Measurements from ENCODE around the gene FSD2.

DNA sequence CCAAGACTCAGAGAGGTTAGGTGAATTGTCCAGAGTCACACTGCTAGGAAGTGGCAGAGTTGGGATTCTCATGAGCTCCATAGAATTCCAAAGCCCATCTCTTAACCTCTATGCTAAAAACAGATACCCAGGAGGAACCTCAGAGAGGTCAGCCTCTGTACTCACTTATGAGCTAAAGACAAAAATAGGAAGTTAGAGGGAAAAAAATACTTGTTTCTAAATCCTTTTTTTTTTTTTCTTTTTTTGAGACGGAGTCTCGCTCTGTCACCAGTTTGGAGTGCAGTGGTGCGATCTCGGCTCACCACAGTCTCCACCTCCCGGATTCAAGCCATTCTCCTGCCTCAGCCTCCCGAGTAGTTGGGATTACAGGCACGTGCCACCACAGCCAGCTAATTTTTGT is 31.4 kb downstream of the FSD2 start:
- TF ChIP-seq EZH2 (IDR thresholded peaks at IDR 0.05; ENCODE audit: insufficient read depth, low read length): no peak
- TF ChIP-seq, protein P1, sequence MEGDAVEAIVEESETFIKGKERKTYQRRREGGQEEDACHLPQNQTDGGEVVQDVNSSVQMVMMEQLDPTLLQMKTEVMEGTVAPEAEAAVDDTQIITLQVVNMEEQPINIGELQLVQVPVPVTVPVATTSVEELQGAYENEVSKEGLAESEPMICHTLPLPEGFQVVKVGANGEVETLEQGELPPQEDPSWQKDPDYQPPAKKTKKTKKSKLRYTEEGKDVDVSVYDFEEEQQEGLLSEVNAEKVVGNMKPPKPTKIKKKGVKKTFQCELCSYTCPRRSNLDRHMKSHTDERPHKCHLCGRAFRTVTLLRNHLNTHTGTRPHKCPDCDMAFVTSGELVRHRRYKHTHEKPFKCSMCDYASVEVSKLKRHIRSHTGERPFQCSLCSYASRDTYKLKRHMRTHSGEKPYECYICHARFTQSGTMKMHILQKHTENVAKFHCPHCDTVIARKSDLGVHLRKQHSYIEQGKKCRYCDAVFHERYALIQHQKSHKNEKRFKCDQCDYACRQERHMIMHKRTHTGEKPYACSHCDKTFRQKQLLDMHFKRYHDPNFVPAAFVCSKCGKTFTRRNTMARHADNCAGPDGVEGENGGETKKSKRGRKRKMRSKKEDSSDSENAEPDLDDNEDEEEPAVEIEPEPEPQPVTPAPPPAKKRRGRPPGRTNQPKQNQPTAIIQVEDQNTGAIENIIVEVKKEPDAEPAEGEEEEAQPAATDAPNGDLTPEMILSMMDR (IDR thresholded peaks at IDR 0.05; ENCODE audit: insufficient read depth, low read depth, low read length): no peak
